Activated CD4-positive, alpha-beta T cell treated with anti-CD3 and anti-CD28 coated beads, Interleukin-2, amount 10 ng/mL, durations not matched to agents 24 days and 14 days (primary cell): ENCODE results near the gene LAPTM4A. TPM values are rescaled to one million over a fixed set of nuclear protein-coding genes. Genes with fewer than 3 reads are reported as not detected.
"Not testable (repeated sequence)": the region's sequence is repeated elsewhere in the genome, so short reads cannot be mapped to it uniquely, and the experiment has no call there.

ENCODE experiments used
- DNase-seq: peaks from one replicate; pipeline ENCODE4 v3.0.0; 2022
- H3K27ac Mint-ChIP-seq: one replicate; pipeline ENCODE4 v1.8.0; 2022; ENCODE audit warnings: mild to moderate bottlenecking, mixed read lengths
- H3K27me3 Mint-ChIP-seq: one replicate; pipeline ENCODE4 v1.8.0; 2022; ENCODE audit warnings: mixed read lengths
- H3K36me3 Mint-ChIP-seq: one replicate; pipeline ENCODE4 v1.8.0; 2022; ENCODE audit warnings: low read depth, mild to moderate bottlenecking, mixed read lengths
- H3K4me1 Mint-ChIP-seq: one replicate; pipeline ENCODE4 v1.8.0; 2021; ENCODE audit warnings: mixed read lengths
- H3K4me3 Mint-ChIP-seq: one replicate; pipeline ENCODE4 v1.8.0; 2022; ENCODE audit warnings: mild to moderate bottlenecking, moderate library complexity, mixed read lengths
- H3K9me3 Mint-ChIP-seq: one replicate; pipeline ENCODE4 v1.8.0; 2021; ENCODE audit warnings: mixed read lengths
- intact Hi-C: fragments of 100-400 bp; cut with micrococcal nuclease; formaldehyde crosslinking; loops from one replicate; pipeline ENCODE4 v1.15.1; 2023
- total RNA-seq: library from RNA; stranded (reverse); gene quantifications from 2 replicates; pipeline ENCODE4 v1.2.3, GENCODE V29; 2022

Gene LAPTM4A
- total RNA-seq, 1 donor from 2014 or later, result 25.3 TPM

DNA sequence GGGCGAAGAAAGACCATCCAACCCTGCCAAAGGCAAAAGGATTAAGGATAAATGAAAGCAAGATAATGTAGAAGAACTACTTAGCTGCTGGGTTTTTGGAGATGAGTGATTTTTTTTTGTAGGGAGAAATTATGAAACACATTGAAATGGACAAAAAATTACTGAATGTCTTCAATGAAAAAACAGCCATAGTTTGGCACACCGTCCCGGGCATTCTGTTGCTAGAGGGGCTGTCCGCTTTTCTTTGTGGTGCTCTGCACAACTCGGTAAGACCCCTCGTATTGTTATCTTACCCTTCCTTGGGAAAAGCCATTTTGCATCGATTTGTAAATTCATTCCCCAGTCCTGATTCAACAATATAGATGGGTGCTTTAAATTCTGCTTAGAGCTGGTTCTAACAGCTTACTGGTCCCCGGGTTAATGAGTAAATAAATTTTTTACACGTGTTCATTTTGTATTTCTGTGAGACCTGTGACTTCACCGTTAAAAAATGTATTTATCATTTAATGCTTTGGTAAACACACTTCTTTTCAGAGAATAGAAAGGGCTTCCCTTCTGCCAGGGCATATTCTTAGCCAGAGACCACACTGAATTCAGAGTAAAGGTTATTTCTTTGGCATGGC lies 912 bp upstream of the LAPTM4A start:
- intact Hi-C loops, result no loop called here
- peaks cover 29% of the 10 kb centered on the region for H3K27me3 Mint-ChIP-seq
- no peak for DNase-seq
- H3K27ac Mint-ChIP-seq, result no peak overlapping the region
- H3K9me3 Mint-ChIP-seq, result peaks cover 6% of the 10 kb centered on the region
- peaks cover 23% of the 10 kb centered on the region for H3K4me1 Mint-ChIP-seq
- H3K36me3 Mint-ChIP-seq, result no peaks in the 10 kb centered on the region
- no peak overlapping the region for H3K4me3 Mint-ChIP-seq

DNA sequence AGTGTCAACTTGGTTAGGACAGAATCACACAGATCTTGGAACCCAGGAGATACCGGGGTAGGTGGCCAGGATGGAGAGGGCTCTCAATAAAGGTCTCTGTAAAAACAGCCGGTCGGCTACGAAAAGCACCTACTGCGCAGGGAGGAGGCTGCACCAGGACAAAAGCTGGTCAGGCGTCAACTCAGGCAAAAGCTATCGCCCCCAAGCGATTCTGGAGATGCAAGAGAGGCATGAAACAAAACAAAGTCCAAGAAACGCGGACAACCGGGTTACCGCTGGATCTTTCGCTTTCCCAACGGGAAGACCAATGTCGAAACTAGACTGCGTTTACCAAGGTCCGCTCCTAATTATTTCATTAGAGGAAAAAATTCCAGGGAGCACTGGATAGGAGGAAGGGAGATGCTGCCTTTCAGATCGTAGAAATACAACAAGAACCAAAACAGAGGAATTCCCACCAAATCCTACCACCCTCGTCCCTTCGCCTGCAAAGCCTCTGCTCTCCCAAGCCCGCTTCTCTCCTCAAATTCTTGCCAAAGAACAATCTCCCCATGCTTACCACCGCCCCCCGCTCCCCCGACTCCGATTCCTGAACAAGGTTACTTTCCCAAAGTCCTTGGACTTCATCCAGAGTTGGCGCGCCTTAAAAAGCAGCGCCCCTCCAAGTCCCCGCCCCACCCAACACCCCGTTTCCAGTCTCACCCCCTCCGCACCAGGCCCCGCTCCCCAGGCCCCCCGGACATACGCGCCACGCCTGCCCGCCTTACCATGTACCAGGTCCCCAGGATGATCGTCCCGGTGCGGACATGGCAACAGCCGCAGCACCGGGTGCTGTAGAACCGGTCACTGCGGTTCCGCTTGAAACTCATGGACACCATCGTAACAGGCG lies 539 bp downstream of the LAPTM4A start:
- peak; percentile 79 for DNase-seq
- intact Hi-C loops, result loop anchor here (1.0 to 2.0 kb wide), 5 partner anchors 48 to 703 kb away; partner anchors contain the start of genes TTC32 and WDR35
- Mint-ChIP-seq H3K9me3 (no peaks in the 10 kb centered on the region), H3K4me1 (peaks cover 23% of the 10 kb centered on the region), H3K36me3 (no peaks in the 10 kb centered on the region), H3K4me3 (no peak overlapping the region), H3K27me3 (peaks cover 14% of the 10 kb centered on the region), H3K27ac (no peak overlapping the region)

DNA sequence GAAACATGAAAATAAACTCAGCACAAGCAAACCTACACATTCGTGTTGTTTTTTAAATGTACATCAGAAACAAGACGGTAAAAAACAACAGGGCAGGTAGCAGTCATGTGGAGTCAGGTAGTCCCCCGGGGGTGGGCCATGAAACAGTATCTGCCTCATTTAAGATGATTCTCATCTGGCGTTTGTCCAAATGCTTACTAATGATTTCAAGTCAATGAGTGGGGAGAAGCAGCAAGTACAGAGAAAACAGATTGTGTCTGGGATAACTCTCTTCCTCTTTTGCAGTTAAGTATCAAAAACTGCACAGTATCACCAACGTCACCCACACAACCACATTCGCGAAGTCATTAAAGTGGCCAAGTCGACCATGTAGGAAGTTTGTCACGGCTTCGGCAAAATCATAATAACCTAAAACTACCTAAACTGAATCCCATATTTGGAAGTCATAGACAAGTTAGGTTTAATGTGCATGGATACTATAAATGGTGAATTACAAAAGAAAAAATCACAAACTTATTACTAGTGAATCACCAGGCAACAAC lies 1.3 kb downstream of the LAPTM4A start:
- DNase-seq, result peak; percentile 74
- Mint-ChIP-seq H3K4me3 (no peak overlapping the region), H3K4me1 (peaks cover 23% of the 10 kb centered on the region), H3K27me3 (peaks cover 9% of the 10 kb centered on the region), H3K27ac (no peak overlapping the region), H3K9me3 (no peaks in the 10 kb centered on the region), H3K36me3 (no peaks in the 10 kb centered on the region)
- intact Hi-C loops, result loop anchor here (2.0 kb wide), 1 partner anchor 49 kb away; no protein-coding TSS in a partner anchor

DNA sequence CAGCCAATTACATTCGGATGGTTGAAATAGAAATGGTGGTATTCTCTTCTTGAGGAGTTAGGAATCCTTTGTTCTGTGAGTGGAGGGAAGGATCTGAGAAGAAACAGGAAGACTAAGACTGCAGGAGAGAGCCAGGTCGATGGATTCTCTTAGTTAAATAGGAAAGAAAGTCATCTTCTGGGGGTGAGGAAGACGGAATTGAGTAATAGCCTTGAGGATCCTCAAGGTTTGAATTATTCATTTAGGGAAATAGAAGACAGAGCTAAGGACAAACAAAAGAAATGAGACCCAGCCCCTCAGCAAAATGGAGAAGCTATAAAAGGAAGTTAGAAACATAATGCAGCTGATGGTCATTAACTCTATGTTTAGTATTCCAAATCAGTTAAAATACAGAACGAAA lies 1.8 kb downstream of the LAPTM4A start:
- peak overlapping the region; percentile 72 for H3K27ac Mint-ChIP-seq
- H3K27me3 Mint-ChIP-seq, result peaks cover 4% of the 10 kb centered on the region
- no peaks in the 10 kb centered on the region for H3K36me3 Mint-ChIP-seq
- intact Hi-C loops, result loop anchor here (2.0 kb wide), 2 partner anchors 35 to 49 kb away; no protein-coding TSS in a partner anchor
- no peak overlapping the region for H3K4me3 Mint-ChIP-seq
- H3K4me1 Mint-ChIP-seq, result peaks cover 23% of the 10 kb centered on the region
- DNase-seq, result no peak
- H3K9me3 Mint-ChIP-seq, result no peaks in the 10 kb centered on the region

DNA sequence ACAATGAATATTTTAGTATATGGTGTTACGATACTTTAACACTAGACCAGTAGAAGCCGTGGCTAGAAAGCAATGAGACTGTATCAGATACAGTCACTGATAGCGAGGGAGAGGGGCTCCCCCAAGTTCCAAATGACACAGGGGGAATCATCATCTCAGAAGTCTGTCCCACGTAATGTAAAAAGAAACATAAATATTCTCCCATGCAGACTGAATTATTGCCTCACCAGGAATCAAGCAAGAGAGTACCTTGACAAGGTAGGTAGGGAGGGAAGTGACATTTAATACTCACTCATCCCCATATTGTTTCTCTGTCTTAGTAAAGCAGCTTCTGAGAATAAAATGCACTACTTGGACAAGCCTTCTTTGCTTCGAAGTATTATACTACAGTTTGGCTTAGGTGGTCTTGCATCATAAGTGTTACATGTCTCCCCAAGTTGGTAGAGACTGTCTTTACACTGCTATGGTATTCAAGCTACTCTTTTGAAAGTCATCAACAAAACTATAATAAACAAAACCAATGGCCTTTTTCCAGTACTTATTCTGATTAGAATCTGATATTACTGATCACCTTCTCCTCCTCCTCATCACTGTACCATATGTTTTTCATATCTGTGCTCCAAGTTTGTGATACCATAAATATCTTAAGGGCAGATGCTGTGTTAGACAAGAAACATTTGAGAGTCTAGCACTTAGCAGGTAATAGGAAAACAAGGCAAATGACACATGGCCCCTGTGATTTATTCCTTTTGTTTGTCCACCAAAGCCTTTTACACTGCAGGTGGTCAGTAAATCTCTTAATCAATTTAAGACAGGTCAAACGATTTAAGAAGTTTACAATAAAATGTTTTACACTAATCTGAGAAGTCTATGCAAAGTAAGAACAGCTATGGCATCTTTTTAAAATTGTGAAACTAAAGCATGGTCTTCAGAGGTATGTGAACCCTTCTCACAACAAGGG lies 2.7 kb downstream of the LAPTM4A start:
- H3K27me3 Mint-ChIP-seq, result peaks cover under 1% of the 10 kb centered on the region
- no peak overlapping the region for H3K27ac Mint-ChIP-seq
- no peaks in the 10 kb centered on the region for H3K9me3 Mint-ChIP-seq
- intact Hi-C loops, result loop anchor here (2.0 kb wide), 1 partner anchor 34 kb away; no protein-coding TSS in a partner anchor
- H3K36me3 Mint-ChIP-seq, result no peaks in the 10 kb centered on the region
- H3K4me1 Mint-ChIP-seq, result peaks cover 23% of the 10 kb centered on the region
- no peak for DNase-seq
- no peak overlapping the region for H3K4me3 Mint-ChIP-seq

DNA sequence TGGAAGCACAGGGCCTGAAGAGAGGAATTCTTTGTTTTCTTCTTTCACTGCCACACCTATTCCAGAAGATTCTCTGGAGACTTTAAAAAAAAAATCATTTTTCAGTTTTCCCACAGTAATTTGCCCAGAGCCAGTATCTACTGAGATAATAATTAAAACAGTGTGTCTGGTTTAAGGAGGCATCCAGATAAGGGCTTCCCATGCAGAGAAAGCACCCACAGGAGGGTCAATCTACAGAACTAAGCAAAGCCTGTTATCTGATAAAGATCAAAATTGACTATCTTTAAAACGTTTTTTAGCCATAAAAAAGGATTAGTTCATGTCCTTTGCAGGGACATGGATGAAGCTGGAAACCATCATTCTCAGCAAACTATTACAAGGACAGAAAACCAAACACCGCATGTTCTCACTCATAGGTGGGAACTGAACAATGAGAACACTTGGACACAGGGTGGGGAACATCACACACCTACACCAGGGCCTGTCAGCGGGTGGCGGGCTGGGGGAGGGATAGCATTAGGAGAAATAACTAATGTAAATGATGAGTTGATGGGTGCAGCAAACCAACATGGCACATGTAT lies 5.6 kb downstream of the LAPTM4A start:
- H3K9me3 Mint-ChIP-seq, H3K27ac Mint-ChIP-seq, DNase-seq, H3K36me3 Mint-ChIP-seq, intact Hi-C loops, H3K27me3 Mint-ChIP-seq, H3K4me3 Mint-ChIP-seq: not testable (repeated sequence)
- peaks cover 23% of the 10 kb centered on the region for H3K4me1 Mint-ChIP-seq

DNA sequence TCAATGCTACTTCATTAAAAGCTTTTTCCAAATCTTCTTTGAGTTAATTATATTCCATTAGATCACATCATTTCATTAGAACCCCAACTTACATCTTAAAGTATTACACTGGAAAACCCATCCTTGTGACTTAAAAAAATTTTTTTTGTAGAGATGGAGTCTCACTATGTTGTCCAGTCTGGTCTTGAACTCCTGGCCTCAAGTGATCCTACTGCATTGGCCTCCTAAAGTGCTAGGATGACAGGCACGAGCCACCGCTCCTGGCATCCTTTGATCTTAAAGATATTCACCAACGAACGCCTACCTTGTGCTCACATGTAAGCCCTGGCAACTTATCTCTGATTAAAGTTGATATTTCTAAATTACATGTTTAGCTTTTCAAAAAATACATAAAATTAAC lies 6.7 kb downstream of the LAPTM4A start:
- peaks cover 14% of the 10 kb centered on the region for H3K4me1 Mint-ChIP-seq
- DNase-seq, result no peak
- H3K9me3 Mint-ChIP-seq, result no peaks in the 10 kb centered on the region
- H3K27ac Mint-ChIP-seq, result no peak overlapping the region
- H3K4me3 Mint-ChIP-seq, result no peak overlapping the region
- no peaks in the 10 kb centered on the region for H3K27me3 Mint-ChIP-seq
- peaks cover 10% of the 10 kb centered on the region for H3K36me3 Mint-ChIP-seq
- intact Hi-C loops, result no loop called here

DNA sequence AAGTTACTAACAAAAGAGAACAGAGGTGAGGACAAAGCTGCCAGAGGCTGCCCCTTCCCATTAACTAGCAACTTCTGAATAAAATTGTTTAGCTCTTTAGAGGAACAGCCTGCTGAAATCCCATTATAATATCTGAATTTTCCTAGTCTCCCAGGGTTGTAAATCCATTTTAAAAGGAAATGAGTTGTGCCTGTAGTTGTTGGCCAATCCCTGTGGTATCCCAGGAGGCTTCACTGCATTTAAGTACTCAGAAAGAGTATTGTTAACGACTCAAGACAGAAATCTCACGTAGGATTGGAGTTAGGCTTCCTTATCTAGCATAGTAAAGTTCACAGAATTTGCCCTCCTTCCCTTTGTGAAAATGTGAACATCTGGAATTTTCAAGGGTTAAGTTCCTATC lies 8.9 kb downstream of the LAPTM4A start:
- Mint-ChIP-seq H3K27me3 (no peaks in the 10 kb centered on the region), H3K27ac (no peak overlapping the region), H3K9me3 (no peaks in the 10 kb centered on the region), H3K4me1 (peaks cover 2% of the 10 kb centered on the region), H3K36me3 (peaks cover 22% of the 10 kb centered on the region), H3K4me3 (no peak overlapping the region)
- no peak for DNase-seq
- intact Hi-C loops, result no loop called here

DNA sequence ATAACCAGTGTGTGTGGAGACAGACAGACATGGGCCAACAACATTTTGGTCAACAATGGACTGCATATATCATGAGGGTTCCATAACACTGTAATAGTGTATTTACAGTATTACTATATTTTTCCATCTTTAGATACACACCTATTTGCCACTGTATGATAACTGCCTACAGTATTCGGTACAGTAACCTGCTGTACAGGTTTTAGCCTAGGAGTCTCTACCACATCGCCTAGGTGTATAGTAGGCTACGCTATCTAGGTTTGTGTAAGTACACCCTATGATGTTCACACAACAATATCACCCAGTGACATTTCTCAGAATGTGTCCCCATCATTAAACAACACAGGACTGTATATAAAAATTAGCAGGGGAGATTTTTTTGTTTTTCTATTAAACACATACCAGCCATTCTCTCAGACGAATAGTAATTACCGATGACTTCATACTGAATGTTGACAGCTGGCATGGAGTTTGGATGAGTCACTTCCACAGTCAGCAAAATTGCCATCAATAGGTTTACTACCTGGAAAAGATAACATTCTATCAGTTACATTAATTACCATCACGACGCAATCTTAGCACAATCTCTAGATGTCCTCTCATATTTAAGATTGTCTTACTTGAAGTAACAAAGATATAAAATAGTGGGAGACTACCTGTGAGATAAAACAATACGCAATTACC lies 10.8 kb downstream of the LAPTM4A start:
- Mint-ChIP-seq H3K9me3 (no peaks in the 10 kb centered on the region), H3K36me3 (peaks cover 38% of the 10 kb centered on the region), H3K27ac (no peak overlapping the region), H3K27me3 (no peaks in the 10 kb centered on the region), H3K4me1 (peaks cover 17% of the 10 kb centered on the region), H3K4me3 (no peak overlapping the region)
- DNase-seq, result no peak
- intact Hi-C loops, result no loop called here

DNA sequence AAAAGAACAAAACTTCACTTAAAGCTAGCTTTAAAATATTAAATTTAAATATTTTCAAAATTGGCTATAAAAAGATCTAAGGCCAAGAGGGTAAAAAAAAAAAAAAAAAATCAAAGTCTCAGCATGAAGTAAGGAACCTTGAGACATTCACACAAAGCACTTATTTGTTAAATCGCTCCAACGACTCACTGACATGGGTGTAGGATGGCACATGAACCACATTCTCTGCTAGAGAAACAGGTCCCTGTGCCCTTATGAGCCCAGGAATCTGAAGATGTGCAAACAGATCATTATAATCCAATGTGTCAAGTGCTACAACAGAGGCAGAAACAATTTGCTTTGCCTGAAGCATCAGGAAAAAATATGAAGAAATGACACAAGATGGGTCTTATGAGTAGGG lies 13.8 kb downstream of the LAPTM4A start:
- no peak overlapping the region for H3K27ac Mint-ChIP-seq
- peaks cover 17% of the 10 kb centered on the region for H3K4me1 Mint-ChIP-seq
- no peaks in the 10 kb centered on the region for H3K27me3 Mint-ChIP-seq
- H3K4me3 Mint-ChIP-seq, result no peak overlapping the region
- H3K36me3 Mint-ChIP-seq, result peaks cover 58% of the 10 kb centered on the region
- H3K9me3 Mint-ChIP-seq, result no peaks in the 10 kb centered on the region
- no peak for DNase-seq
- intact Hi-C loops, result no loop called here

DNA sequence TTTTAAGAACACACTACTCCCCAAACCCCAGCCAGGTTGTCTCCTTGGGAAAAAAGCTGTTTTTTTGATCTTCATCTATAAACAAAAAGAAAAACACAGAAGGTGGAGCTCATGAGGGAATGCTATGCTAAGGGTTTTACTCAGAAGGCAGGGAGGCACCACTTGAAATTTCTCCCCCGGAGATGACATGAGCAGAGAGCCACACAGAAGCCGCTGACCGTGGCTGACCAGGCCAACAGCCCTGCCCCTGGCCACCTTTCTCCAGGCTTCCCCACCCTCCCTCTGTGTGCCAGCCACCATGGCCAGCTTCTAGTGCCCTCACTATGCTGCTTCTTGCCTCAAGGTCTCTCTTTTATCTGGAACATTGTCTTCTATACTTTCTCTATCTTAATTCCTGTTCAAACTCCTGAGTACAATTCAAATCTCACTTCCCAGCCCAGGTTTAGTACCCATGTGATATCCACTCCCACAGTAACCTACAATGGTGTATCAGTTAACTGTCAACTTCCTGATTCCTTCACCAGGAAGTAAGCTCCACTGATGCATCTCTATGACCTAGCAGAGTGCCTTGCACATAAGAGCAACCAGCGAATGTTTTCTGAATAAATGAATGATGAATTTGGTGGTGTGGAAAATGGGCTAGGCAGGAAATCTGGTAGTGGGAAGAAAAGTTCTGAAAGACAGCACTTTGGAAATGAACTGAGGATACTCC lies 15.3 kb downstream of the LAPTM4A start:
- Mint-ChIP-seq H3K27me3 (no peaks in the 10 kb centered on the region), H3K36me3 (peaks cover 67% of the 10 kb centered on the region), H3K4me3 (no peak overlapping the region), H3K27ac (peak overlapping the region; percentile 54), H3K9me3 (peaks cover 3% of the 10 kb centered on the region), H3K4me1 (peaks cover 17% of the 10 kb centered on the region)
- no peak for DNase-seq
- intact Hi-C loops, result no loop called here

DNA sequence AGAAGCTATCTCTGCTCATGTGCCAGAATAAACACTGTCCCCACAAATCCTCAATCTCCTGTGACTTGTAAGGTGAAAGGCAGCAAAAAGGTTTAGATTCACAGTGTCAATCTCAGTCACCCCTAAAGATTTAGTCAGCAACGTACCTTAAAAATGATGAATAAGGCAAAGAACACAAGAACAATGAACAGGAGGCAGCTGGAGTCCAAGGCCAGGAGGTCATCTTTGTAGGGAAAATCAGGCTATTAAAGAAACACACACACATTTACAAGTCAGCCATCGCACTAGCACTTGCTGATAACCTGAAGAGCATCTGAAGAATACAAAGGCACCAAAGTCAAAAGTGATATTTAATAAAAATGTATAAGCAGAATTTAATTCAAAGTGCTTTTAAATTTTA lies 16.6 kb downstream of the LAPTM4A start:
- intact Hi-C loops, result no loop called here
- Mint-ChIP-seq H3K4me1 (peaks cover 17% of the 10 kb centered on the region), H3K27me3 (no peaks in the 10 kb centered on the region), H3K36me3 (peaks cover 67% of the 10 kb centered on the region), H3K4me3 (no peak overlapping the region), H3K9me3 (peaks cover 3% of the 10 kb centered on the region), H3K27ac (no peak overlapping the region)
- DNase-seq, result no peak
